ENCODE measurements around the gene AOC3.
"Not testable (repeated sequence)": the region's sequence is repeated elsewhere in the genome, so short reads cannot be mapped to it uniquely, and the experiment has no call there.

DNA sequence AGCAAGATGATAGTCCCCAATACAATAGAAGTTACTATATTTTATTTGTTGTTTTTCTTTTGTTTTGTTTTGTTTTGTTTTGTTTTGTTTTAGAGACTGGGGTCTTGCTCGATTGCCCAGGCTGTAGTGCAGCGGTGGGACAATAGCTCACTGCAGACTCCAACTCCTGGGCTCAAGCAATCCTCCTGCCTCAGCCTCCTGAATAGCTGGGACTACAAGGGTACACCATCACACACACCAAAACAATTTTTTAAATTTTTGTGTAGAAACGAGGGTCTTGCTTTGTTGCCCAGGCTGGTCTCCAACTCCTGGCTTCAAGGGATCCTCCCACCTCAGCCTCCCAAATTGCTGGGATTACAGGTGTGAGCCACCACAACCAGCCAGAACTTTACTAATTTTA is 49.0 kb downstream of the AOC3 start:
- TF ChIP-seq, protein P1, sequence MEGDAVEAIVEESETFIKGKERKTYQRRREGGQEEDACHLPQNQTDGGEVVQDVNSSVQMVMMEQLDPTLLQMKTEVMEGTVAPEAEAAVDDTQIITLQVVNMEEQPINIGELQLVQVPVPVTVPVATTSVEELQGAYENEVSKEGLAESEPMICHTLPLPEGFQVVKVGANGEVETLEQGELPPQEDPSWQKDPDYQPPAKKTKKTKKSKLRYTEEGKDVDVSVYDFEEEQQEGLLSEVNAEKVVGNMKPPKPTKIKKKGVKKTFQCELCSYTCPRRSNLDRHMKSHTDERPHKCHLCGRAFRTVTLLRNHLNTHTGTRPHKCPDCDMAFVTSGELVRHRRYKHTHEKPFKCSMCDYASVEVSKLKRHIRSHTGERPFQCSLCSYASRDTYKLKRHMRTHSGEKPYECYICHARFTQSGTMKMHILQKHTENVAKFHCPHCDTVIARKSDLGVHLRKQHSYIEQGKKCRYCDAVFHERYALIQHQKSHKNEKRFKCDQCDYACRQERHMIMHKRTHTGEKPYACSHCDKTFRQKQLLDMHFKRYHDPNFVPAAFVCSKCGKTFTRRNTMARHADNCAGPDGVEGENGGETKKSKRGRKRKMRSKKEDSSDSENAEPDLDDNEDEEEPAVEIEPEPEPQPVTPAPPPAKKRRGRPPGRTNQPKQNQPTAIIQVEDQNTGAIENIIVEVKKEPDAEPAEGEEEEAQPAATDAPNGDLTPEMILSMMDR (IDR thresholded peaks at IDR 0.05): not testable (repeated sequence)
- not testable (repeated sequence) for TF ChIP-seq POLR2A (IDR thresholded peaks at IDR 0.05)
